ENCODE results near the gene RNF2. TPM values are rescaled to one million over a fixed set of nuclear protein-coding genes. Genes with fewer than 3 reads are reported as not detected.

Gene RNF2
- total RNA-seq, 1 donor from 2014 or later: 17.0 TPM

DNA sequence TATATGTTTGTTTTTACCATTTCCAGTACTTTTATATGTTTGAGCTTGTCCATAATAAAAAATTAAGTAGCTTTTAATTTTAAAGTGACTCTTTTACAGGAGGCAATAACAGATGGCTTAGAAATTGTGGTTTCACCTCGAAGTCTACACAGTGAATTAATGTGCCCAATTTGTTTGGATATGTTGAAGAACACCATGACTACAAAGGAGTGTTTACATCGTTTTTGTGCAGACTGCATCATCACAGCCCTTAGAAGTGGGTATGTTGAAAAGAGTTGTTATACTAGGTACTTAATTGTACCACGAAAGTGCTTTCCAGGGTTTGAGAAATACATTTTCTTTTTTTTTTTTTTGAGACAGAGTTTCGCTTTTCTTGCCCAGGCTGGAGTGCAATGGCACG lies 46.1 kb downstream of the RNF2 start:
- intact Hi-C loops (cut with DNase I): no loop called here
- Histone ChIP-seq H3K4me1 (no peaks in the 10 kb centered on the region), H3K27me3 (ENCODE audit: low read depth) (no peaks in the 10 kb centered on the region), H3K9me3 (no peaks in the 10 kb centered on the region), H3K36me3 (peaks cover 34% of the 10 kb centered on the region), H3K27ac (no peak overlapping the region), H3K4me3 (no peak overlapping the region)
- DNase-seq (no peak), ATAC-seq (no peak)
- TF ChIP-seq, protein P1, sequence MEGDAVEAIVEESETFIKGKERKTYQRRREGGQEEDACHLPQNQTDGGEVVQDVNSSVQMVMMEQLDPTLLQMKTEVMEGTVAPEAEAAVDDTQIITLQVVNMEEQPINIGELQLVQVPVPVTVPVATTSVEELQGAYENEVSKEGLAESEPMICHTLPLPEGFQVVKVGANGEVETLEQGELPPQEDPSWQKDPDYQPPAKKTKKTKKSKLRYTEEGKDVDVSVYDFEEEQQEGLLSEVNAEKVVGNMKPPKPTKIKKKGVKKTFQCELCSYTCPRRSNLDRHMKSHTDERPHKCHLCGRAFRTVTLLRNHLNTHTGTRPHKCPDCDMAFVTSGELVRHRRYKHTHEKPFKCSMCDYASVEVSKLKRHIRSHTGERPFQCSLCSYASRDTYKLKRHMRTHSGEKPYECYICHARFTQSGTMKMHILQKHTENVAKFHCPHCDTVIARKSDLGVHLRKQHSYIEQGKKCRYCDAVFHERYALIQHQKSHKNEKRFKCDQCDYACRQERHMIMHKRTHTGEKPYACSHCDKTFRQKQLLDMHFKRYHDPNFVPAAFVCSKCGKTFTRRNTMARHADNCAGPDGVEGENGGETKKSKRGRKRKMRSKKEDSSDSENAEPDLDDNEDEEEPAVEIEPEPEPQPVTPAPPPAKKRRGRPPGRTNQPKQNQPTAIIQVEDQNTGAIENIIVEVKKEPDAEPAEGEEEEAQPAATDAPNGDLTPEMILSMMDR (IDR thresholded peaks at IDR 0.05): no peak

- H3K27ac ChIP-seq: no peak overlapping the region
- intact Hi-C loops (cut with DNase I): no loop called here
- H3K27me3 ChIP-seq (ENCODE audit: low read depth): no peaks in the 10 kb centered on the region
- no peak overlapping the region for H3K4me3 ChIP-seq
- no peaks in the 10 kb centered on the region for H3K9me3 ChIP-seq
- TF ChIP-seq, protein P1 (IDR thresholded peaks at IDR 0.05): no peak
- no peaks in the 10 kb centered on the region for H3K4me1 ChIP-seq
- ATAC-seq (no peak), DNase-seq (no peak)
- H3K36me3 ChIP-seq: peaks cover 27% of the 10 kb centered on the region
These were observed 49.4 kb downstream of the RNF2 start for GRCh38 chr1:185094761-185095160.

GRCh38 chr1:185096531-185096930 lies 51.2 kb downstream of the RNF2 start:
- no peak overlapping the region for H3K4me3 ChIP-seq
- H3K36me3 ChIP-seq: peaks cover 43% of the 10 kb centered on the region
- H3K27ac ChIP-seq: no peak overlapping the region
- intact Hi-C loops (cut with DNase I): no loop called here
- H3K4me1 ChIP-seq: no peaks in the 10 kb centered on the region
- ATAC-seq: no peak
- H3K27me3 ChIP-seq (ENCODE audit: low read depth): no peaks in the 10 kb centered on the region
- H3K9me3 ChIP-seq: no peaks in the 10 kb centered on the region
- no peak for DNase-seq
- TF ChIP-seq, protein P1 (IDR thresholded peaks at IDR 0.05): no peak

- TF ChIP-seq, protein P1 (IDR thresholded peaks at IDR 0.05): no peak
- Histone ChIP-seq H3K4me1 (no peaks in the 10 kb centered on the region), H3K36me3 (peaks cover 21% of the 10 kb centered on the region), H3K27ac (no peak overlapping the region), H3K9me3 (peaks cover 18% of the 10 kb centered on the region), H3K27me3 (ENCODE audit: low read depth) (no peaks in the 10 kb centered on the region), H3K4me3 (no peak overlapping the region)
- intact Hi-C loops (cut with DNase I): no loop called here
- DNase-seq: no peak
- no peak for ATAC-seq
These were observed 58.7 kb downstream of the RNF2 start for GRCh38 chr1:185104083-185104482.

- Histone ChIP-seq H3K4me3 (no peak overlapping the region), H3K9me3 (peaks cover 19% of the 10 kb centered on the region), H3K27me3 (ENCODE audit: low read depth) (no peaks in the 10 kb centered on the region), H3K27ac (no peak overlapping the region), H3K36me3 (peaks cover 13% of the 10 kb centered on the region), H3K4me1 (no peaks in the 10 kb centered on the region)
- intact Hi-C loops (cut with DNase I): no loop called here
- TF ChIP-seq, protein P1 (IDR thresholded peaks at IDR 0.05): no peak
- DNase-seq (no peak), ATAC-seq (no peak)
These were observed 59.8 kb downstream of the RNF2 start for GRCh38 chr1:185105121-185105520.

DNA sequence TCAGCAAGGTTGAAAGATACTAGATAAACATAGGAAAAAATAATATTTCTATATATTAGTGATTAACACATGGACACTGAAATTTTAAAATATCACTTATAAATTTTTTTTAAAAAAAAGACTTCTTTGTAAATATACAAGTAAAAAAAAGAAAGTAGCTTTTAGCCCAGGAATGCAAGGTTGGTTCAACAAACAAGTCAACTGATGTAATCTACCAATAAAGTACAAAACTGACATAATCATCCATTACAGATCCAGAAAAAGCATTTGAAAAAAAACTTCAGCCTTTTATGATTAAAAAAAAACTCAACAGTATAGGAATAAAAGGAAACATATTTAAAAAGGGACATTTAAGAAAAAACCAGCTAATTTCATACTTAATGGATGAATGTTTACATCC lies 63.0 kb downstream of the RNF2 start:
- no peak overlapping the region for H3K4me3 ChIP-seq
- ATAC-seq (no peak), DNase-seq (no peak)
- TF ChIP-seq, protein P1 (IDR thresholded peaks at IDR 0.05): no peak
- peaks cover 19% of the 10 kb centered on the region for H3K9me3 ChIP-seq
- no peak overlapping the region for H3K27ac ChIP-seq
- H3K27me3 ChIP-seq (ENCODE audit: low read depth): no peaks in the 10 kb centered on the region
- no peaks in the 10 kb centered on the region for H3K4me1 ChIP-seq
- intact Hi-C loops (cut with DNase I): no loop called here
- no peaks in the 10 kb centered on the region for H3K36me3 ChIP-seq

Data from lower lobe of right lung (tissue), 2 donors.